ENCODE results near the gene ZNF407.

The ZNF407 gene

GRCh38 chr18:74797577-74798151 is 200.0 kb downstream of the ZNF407 start:
- no peak for DNase-seq

GRCh38 chr18:74799542-74799941 is 201.9 kb downstream of the ZNF407 start:
- DNase-seq: no peak

GRCh38 chr18:74800098-74800497 is 202.4 kb downstream of the ZNF407 start:
- DNase-seq: no peak

- DNase-seq: no peak
Observed at GRCh38 chr18:74803117-74803516, 205.4 kb downstream of the ZNF407 start.

GRCh38 chr18:74803769-74804168 is 206.1 kb downstream of the ZNF407 start:
- DNase-seq: no peak

- peak; percentile 33 for DNase-seq
Observed at GRCh38 chr18:74804677-74805076, 207.0 kb downstream of the ZNF407 start.

- no peak for DNase-seq
Observed at GRCh38 chr18:74806073-74806472, 208.4 kb downstream of the ZNF407 start.

GRCh38 chr18:74806700-74807416 is 209.2 kb downstream of the ZNF407 start:
- DNase-seq: peak; percentile 72

GRCh38 chr18:74817576-74817975 is 219.9 kb downstream of the ZNF407 start:
- no peak for DNase-seq

- DNase-seq: no peak
Observed at GRCh38 chr18:74818516-74819175, 221.0 kb downstream of the ZNF407 start.

GRCh38 chr18:74819433-74820059 is 221.9 kb downstream of the ZNF407 start:
- peak; percentile 11 for DNase-seq

- DNase-seq: no peak
Observed at GRCh38 chr18:74820160-74820780, 222.6 kb downstream of the ZNF407 start.

- no peak for DNase-seq
Observed at GRCh38 chr18:74825460-74825859, 227.8 kb downstream of the ZNF407 start.

GRCh38 chr18:74826572-74826971 is 228.9 kb downstream of the ZNF407 start:
- no peak for DNase-seq

GRCh38 chr18:74828200-74828599 is 230.5 kb downstream of the ZNF407 start:
- DNase-seq: no peak

GRCh38 chr18:74831571-74832250 is 234.0 kb downstream of the ZNF407 start:
- DNase-seq: no peak

GRCh38 chr18:74832381-74832780 is 234.7 kb downstream of the ZNF407 start:
- DNase-seq: no peak

- no peak for DNase-seq
Observed at GRCh38 chr18:74832999-74833398, 235.3 kb downstream of the ZNF407 start.

GRCh38 chr18:74834424-74835309 is 237.0 kb downstream of the ZNF407 start:
- DNase-seq: no peak

GRCh38 chr18:74836296-74837139 is 238.8 kb downstream of the ZNF407 start:
- DNase-seq: peak; percentile 89
